ENCODE data around the gene ELAPOR1.

DNA sequence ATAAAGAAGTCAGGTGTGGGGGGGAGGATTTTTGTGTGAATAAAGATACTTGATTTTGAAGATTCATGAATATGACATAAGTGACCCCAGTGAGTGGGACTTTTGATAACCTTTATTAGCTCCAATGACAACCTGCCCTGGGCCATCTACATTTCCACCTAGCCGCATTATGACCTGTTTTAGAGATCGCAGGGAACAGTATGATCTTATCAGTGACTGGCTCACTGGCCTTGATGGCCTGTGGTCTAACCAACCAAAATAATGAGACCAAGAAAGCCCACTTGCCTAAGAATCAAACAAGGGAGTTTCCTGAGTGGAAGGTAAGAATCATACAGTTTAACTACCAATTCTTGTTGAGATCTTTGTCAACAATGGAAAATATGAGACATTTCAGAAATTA lies 1.8 kb downstream of the ELAPOR1 start:
- TF ChIP-seq CBX1 (IDR thresholded peaks at IDR 0.05; ENCODE audit: low read depth): no peak
- no peak for TF ChIP-seq GABPA (tag; conservative IDR thresholded peaks at IDR 0.05; ENCODE audit: low read depth)
- TF ChIP-seq HNRNPK (IDR thresholded peaks at IDR 0.05; ENCODE audit: low read depth, low read length, poor library complexity, severe bottlenecking): no peak
- TF ChIP-seq MTA3 (IDR thresholded peaks at IDR 0.05; ENCODE audit: borderline replicate concordance): no peak
- no peak for TF ChIP-seq CREB1 (IDR thresholded peaks at IDR 0.05)
- no peak for TF ChIP-seq CREB1 (CRISPR knock-in tag; IDR thresholded peaks at IDR 0.05)
- TF ChIP-seq ZSCAN29 (IDR thresholded peaks at IDR 0.05): no peak
- TF ChIP-seq POLR2A (conservative IDR thresholded peaks at IDR 0.05): no peak
- no peak for TF ChIP-seq RNF2 (IDR thresholded peaks at IDR 0.05)
- no peak for TF ChIP-seq EZH2 (IDR thresholded peaks at IDR 0.05; ENCODE audit: borderline replicate concordance, low read depth, low read length)

Measured in K562 (cell line).